H1 (cell line): ENCODE results near the gene C6orf163.

ENCODE experiments used
- CHD7 ChIP-seq: fragments of 300-600 bp; sonication (generic); IDR thresholded peaks from 2 replicates; pipeline ENCODE4 v1.7.1; 2012; ENCODE audit warnings: low read length, moderate library complexity, mild to moderate bottlenecking, inconsistent platforms; ENCODE audit not compliant: insufficient replicate concordance
- CTCF ChIP-seq, 3 experiments: IDR thresholded peaks; 1 replicate in 2 of 3; 2 replicates in 1 of 3; pipeline versions ENCODE4 v1.5.1 to v1.6.1; 2011; ENCODE audit warnings: low read length in 3 of 3, mild to moderate bottlenecking in 3 of 3, inconsistent platforms in 2 of 3, low read depth in 1 of 3, moderate library complexity in 1 of 3; ENCODE audit not compliant: insufficient read depth in 1 of 3; ENCODE audit errors: control extremely low read depth in 1 of 3
- EP300 ChIP-seq, 2 experiments: IDR thresholded peaks; 1 replicate in 1 of 2; 2 replicates in 1 of 2; pipeline ENCODE4 v1.6.1; 2011 to 2012; ENCODE audit warnings: low read depth in 2 of 2, low read length in 2 of 2, mild to moderate bottlenecking in 2 of 2, borderline replicate concordance in 1 of 2, inconsistent platforms in 1 of 2, moderate library complexity in 1 of 2
- HDAC6 ChIP-seq: IDR thresholded peaks from one replicate; pipeline ENCODE4 v1.7.1; 2012; ENCODE audit warnings: low read depth, mild to moderate bottlenecking, inconsistent platforms, low read length, moderate library complexity
- POLR2A ChIP-seq, 2 experiments: IDR thresholded peaks; 1 replicate in 1 of 2; 2 replicates in 1 of 2; pipeline ENCODE4 v1.6.1; 2011; ENCODE audit warnings: low read depth in 2 of 2, low read length in 2 of 2, mild to moderate bottlenecking in 2 of 2; ENCODE audit errors: control extremely low read depth in 1 of 2
- POLR2AphosphoS5 ChIP-seq: IDR thresholded peaks from 2 replicates; pipeline ENCODE4 v1.6.1; 2011; ENCODE audit warnings: low read depth, low read length
- SAP30 ChIP-seq: fragments of 300-600 bp; sonication (generic); IDR thresholded peaks from 2 replicates; pipeline ENCODE4 v1.7.1; 2012; ENCODE audit warnings: low read length, moderate library complexity, mild to moderate bottlenecking, inconsistent platforms; ENCODE audit not compliant: insufficient read depth, insufficient replicate concordance
- SIN3A ChIP-seq, 2 experiments: IDR thresholded peaks in 1 of 2; conservative IDR thresholded peaks in 1 of 2; 2 replicates each; pipeline ENCODE4 v1.6.1; 2011 to 2012; ENCODE audit warnings: low read length in 2 of 2, improper control_type of control experiment in 1 of 2, low read depth in 1 of 2, mild to moderate bottlenecking in 1 of 2
- SP4 ChIP-seq: IDR thresholded peaks from 2 replicates; pipeline ENCODE4 v1.6.1; 2012; ENCODE audit warnings: low read length, inconsistent platforms
- TAF7 ChIP-seq: optimal IDR thresholded peaks from 2 replicates; pipeline ENCODE3; 2011; ENCODE audit warnings: low read depth, mild to moderate bottlenecking, inconsistent platforms, low read length, moderate library complexity, borderline replicate concordance
- ZNF274 ChIP-seq: IDR thresholded peaks from 2 replicates; pipeline ENCODE4 v1.7.0; 2012; ENCODE audit warnings: low read length, borderline replicate concordance; ENCODE audit errors: extremely low read depth

- TF ChIP-seq SIN3A (conservative IDR thresholded peaks at IDR 0.05 in 1 of 2, IDR thresholded peaks at IDR 0.05 in 1 of 2; ENCODE audit: low read depth in 1 of 2, low read length in 2 of 2) (no peak), POLR2A (IDR thresholded peaks at IDR 0.05; ENCODE audit: control extremely low read depth in 1 of 2, low read depth in 2 of 2, low read length in 2 of 2) (no peak), POLR2AphosphoS5 (no peak), CTCF (IDR thresholded peaks at IDR 0.05; ENCODE audit: control extremely low read depth in 1 of 3, insufficient read depth in 1 of 3, low read depth in 1 of 3, low read length in 3 of 3) (no peak), EP300 (IDR thresholded peaks at IDR 0.05; ENCODE audit: borderline replicate concordance in 1 of 2, low read depth in 2 of 2, low read length in 2 of 2) (no peak), TAF7 (no peak), ZNF274 (no peak), SAP30 (no peak), CHD7 (no peak), SP4 (no peak), HDAC6 (no peak)
Observed at GRCh38 chr6:87333033-87333432, 11.6 kb upstream of the C6orf163 start.
